Upper lobe of right lung (tissue), 1 donor: ENCODE results near the gene TLR5. TPM values are rescaled to one million over a fixed set of nuclear protein-coding genes. Genes with fewer than 3 reads are reported as not detected.
A peak's percentile ranks its signal among the peaks of the same experiment; 100 is the strongest.

ENCODE experiments used
- ATAC-seq: fragments of 200-7000 bp; cut with Tn5 transposase; one replicate; pipeline ENCODE4 v1.9.1; 2020; ENCODE audit warnings: mild to moderate bottlenecking, moderate library complexity
- DNase-seq: peaks from one replicate; pipeline ENCODE4 v3.0.0-alpha.2; 2020
- H3K27ac ChIP-seq: fragments of 200-600 bp; one replicate; pipeline ENCODE4 v1.8.0; 2022
- H3K27me3 ChIP-seq: fragments of 200-600 bp; one replicate; pipeline ENCODE4 v1.8.0; 2022; ENCODE audit warnings: mild to moderate bottlenecking
- H3K36me3 ChIP-seq: fragments of 200-600 bp; one replicate; pipeline ENCODE4 v1.8.0; 2022
- H3K4me1 ChIP-seq: fragments of 200-600 bp; one replicate; pipeline ENCODE4 v1.8.0; 2022
- H3K4me3 ChIP-seq: fragments of 200-600 bp; one replicate; pipeline ENCODE4 v1.8.0; 2022; ENCODE audit warnings: mild to moderate bottlenecking
- H3K9me3 ChIP-seq: fragments of 200-600 bp; one replicate; pipeline ENCODE4 v1.8.0; 2022
- CTCF ChIP-seq: fragments of 200-600 bp; IDR thresholded peaks from one replicate; pipeline ENCODE4 v1.8.0; 2022; ENCODE audit warnings: antibody characterized with exemption
- intact Hi-C: fragments of 100-400 bp; cut with DNase I; formaldehyde crosslinking; loops from one replicate; pipeline ENCODE4 v1.11.0; 2022
- total RNA-seq: library from RNA; stranded (reverse); fragmentation: NEBNext Ultra II Directional; extraction: Animal tissue kit (Norgen Biotek cat#: 25700); gene quantifications from one replicate; pipeline ENCODE4 v1.2.1, GENCODE V29; 2021
- donor health status: DM: no; HTN: yes; CAD: no; lungs with severe emphysema.

TLR5 gene
- total RNA-seq, 1 donor from 2014 or later = 22.3 TPM

- no peak for TF ChIP-seq CTCF
- no peak overlapping the region for H3K4me3 ChIP-seq
- no peaks in the 10 kb centered on the region for H3K4me1 ChIP-seq
- DNase-seq (no peak), ATAC-seq (no peak)
- no peak overlapping the region for H3K27ac ChIP-seq
- no peaks in the 10 kb centered on the region for H3K9me3 ChIP-seq
- intact Hi-C loops = no loop called here
- H3K27me3 ChIP-seq = no peaks in the 10 kb centered on the region
- no peaks in the 10 kb centered on the region for H3K36me3 ChIP-seq
Observed at GRCh38 chr1:223155153-223155552, 12.1 kb upstream of the TLR5 start.

GRCh38 chr1:223153177-223154119, 10.4 kb upstream of the TLR5 start:
- no peaks in the 10 kb centered on the region for H3K36me3 ChIP-seq
- no peak overlapping the region for H3K27ac ChIP-seq
- H3K4me3 ChIP-seq = no peak overlapping the region
- no peak for TF ChIP-seq CTCF
- intact Hi-C loops = no loop called here
- no peaks in the 10 kb centered on the region for H3K9me3 ChIP-seq
- ATAC-seq (no peak), DNase-seq (no peak)
- no peaks in the 10 kb centered on the region for H3K4me1 ChIP-seq
- H3K27me3 ChIP-seq = no peaks in the 10 kb centered on the region

GRCh38 chr1:223152399-223152798, 9.4 kb upstream of the TLR5 start:
- intact Hi-C loops = no loop called here
- Histone ChIP-seq H3K4me1 (no peaks in the 10 kb centered on the region), H3K27me3 (no peaks in the 10 kb centered on the region), H3K27ac (no peak overlapping the region), H3K36me3 (no peaks in the 10 kb centered on the region), H3K9me3 (no peaks in the 10 kb centered on the region), H3K4me3 (no peak overlapping the region)
- DNase-seq = no peak
- no peak for TF ChIP-seq CTCF
- ATAC-seq = peak; percentile 38

GRCh38 chr1:223150443-223150842, 7.4 kb upstream of the TLR5 start:
- DNase-seq (no peak), ATAC-seq (no peak)
- no peak for TF ChIP-seq CTCF
- H3K27ac ChIP-seq = no peak overlapping the region
- no peaks in the 10 kb centered on the region for H3K27me3 ChIP-seq
- no peaks in the 10 kb centered on the region for H3K9me3 ChIP-seq
- H3K4me3 ChIP-seq = no peak overlapping the region
- intact Hi-C loops = no loop called here
- H3K4me1 ChIP-seq = no peaks in the 10 kb centered on the region
- H3K36me3 ChIP-seq = no peaks in the 10 kb centered on the region

GRCh38 chr1:223147873-223148272, 4.8 kb upstream of the TLR5 start:
- no peak overlapping the region for H3K27ac ChIP-seq
- H3K4me3 ChIP-seq = no peak overlapping the region
- H3K27me3 ChIP-seq = no peaks in the 10 kb centered on the region
- no peaks in the 10 kb centered on the region for H3K9me3 ChIP-seq
- ATAC-seq (no peak), DNase-seq (no peak)
- TF ChIP-seq CTCF = no peak
- no peaks in the 10 kb centered on the region for H3K36me3 ChIP-seq
- intact Hi-C loops = no loop called here
- peaks cover 18% of the 10 kb centered on the region for H3K4me1 ChIP-seq
